Fibroblast of upper back skin (primary cell): Measurements from ENCODE around the gene DPP6.

ENCODE experiments used
- DNase-seq: peaks from one replicate; pipeline ENCODE4 v3.0.0-alpha.2; 2013

The DPP6 gene

GRCh38 chr7:154475864-154476263 lies 423.7 kb downstream of the DPP6 start:
- no peak for DNase-seq

DNA sequence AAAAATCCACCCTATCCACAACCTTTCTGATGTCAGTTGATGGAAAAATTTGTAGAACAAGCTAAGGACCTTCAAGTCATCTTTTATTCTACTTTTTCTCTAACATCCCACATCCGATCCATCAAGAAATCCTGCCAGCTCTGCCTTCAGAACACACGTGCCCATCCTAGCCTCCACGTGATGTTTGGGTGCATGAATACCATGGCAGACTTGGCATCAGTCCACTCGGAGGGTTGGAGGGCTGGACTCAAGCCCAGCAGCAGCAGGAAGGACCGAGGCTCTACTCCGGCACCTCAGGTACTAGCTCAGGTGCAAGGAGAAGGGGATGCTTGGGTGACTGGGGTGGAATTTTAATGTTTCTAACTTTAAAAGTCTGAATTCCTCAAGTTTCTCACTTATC lies 428.6 kb downstream of the DPP6 start:
- DNase-seq: no peak

DNA sequence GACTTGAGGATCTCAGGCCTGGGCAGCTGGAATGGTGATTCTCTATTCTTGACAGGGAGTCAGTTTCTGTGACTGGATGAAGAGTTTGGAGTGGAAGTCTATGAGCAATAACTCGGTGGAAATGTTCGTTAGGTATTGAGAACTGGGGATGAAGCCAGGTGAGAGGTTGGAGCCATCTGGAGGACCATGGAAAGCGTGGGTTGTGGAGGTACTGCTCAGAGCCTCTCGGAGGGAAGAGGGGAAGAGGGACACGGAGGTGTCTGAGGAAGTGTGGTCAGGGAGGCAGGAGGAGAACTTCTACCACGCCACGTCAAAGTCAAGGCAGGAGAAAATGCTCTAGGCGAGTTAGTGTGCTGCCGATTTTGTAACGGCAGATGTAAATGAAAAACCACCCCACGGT lies 430.7 kb downstream of the DPP6 start:
- no peak for DNase-seq

DNA sequence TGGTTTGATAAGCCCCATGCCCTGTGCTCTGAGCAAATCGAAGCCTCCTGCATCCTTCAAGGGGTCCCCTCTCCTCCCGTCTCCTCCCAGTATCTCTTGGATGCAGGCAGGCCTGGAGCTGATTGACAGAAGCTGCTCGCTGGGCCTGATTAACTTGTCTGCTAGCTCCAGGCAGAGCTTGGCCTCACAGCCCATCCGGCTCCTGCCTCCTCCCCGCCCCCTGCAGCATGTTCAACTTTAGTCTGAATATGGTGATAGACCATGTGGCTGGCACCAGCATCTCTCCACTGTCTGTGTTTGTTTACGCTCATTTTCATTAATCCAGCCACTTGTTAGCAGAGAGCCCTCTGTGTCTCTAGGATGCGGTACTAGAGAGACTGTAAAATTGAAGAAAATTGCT lies 432.2 kb downstream of the DPP6 start:
- no peak for DNase-seq

- DNase-seq: no peak
These were observed 432.7 kb downstream of the DPP6 start for GRCh38 chr7:154484943-154485342.

DNA sequence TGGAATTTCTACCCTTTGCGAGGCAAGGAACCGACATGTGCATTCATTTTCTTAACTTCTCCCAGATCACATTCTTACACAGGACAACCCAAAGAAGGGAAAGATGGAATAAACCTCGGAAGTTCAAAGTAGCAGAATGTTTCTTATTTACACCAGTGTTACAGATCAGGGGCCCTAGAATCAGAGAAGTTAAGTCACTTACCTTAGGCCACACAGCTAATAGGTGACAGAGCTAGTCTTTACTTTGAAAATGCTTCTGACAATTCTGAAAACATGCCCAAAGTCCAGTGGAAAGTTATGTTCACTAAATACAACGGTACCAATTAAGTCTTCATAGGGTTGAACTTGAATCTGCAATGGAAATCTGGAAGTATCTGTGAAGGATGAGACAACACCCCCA lies 437.7 kb downstream of the DPP6 start:
- no peak for DNase-seq

GRCh38 chr7:154493594-154493993 lies 441.4 kb downstream of the DPP6 start:
- no peak for DNase-seq

GRCh38 chr7:154497751-154498150 lies 445.6 kb downstream of the DPP6 start:
- DNase-seq: no peak

DNA sequence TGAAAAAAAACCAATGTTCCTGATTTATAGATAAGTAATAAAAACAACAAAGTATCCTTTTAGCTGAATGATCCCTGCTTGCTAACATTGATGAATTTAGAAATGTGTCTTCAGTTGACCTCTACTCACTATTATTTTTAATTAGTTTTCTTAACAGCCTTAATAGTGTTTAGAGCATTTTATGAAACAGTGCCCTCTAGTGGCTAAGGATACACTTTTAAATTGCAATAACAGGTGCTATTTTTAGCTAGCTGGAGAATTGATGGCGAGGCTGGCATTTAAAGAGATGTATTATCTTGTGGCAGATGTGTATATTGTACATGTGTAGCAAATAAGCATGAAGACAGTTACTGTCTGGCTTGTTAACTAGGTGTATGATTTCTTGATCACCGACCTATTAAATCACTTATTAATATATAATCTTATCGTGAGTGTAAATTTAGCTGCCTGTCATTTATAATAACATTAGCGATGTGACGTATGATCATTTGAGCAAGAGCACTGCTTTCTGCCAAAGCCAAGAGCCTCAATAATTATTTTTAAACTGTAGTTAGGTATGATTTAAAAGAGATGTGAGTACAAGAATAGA lies 451.9 kb downstream of the DPP6 start:
- no peak for DNase-seq

DNA sequence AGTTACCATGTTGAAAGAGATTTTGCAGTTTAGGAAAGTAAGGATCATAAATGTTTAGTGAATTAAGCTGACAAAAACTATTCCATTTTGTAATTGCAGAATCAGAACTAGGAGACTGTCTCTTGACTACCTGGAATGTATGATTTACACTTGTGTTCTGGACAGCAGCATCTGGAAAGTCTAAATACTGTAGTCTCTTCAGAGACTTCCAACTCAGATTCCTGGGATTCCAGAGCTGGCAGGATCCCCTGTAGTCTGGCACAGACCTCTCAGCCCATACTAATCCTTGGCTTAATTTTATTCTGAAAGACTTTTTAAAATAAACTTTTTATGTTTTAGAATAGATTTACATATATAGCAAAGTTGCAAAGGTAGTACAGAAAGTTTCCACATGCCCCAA lies 452.7 kb downstream of the DPP6 start:
- DNase-seq: no peak

DNA sequence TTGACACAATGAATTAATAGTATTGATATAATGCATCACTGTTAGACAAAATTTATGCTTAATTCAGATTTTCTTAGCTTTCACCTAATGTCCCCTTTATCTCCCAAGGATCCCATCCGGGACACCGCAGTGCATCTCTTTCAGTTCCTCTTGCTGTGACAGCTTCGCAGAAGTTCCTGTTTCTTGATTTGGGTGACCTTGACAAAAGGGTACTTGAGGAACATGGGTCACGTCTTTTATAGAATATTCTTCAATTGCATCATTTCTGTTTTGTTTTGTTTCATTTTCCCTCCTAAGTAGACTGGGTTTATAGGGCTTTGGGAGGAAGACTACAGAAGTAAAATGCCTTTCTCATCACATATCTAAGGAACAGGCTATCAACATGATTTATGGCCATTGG lies 453.2 kb downstream of the DPP6 start:
- DNase-seq: no peak

DNA sequence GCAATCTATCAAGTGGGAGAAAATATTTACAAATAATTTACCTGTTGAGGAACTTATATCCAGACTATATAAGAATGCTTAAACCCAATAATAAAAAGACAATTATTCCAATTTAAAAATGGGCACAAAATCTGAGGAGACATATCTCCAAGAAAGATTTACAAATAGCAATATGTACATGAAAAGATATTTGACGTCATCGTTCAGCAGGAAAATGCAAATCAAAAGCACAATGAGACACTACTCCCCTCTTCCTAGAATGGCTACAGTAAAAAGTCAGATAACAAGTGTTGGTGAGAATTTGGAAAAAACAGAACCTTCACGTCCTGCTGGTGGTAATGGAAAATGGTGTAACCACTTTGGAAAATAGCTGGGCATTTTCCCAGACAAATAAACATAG lies 457.0 kb downstream of the DPP6 start:
- DNase-seq: no peak

DNA sequence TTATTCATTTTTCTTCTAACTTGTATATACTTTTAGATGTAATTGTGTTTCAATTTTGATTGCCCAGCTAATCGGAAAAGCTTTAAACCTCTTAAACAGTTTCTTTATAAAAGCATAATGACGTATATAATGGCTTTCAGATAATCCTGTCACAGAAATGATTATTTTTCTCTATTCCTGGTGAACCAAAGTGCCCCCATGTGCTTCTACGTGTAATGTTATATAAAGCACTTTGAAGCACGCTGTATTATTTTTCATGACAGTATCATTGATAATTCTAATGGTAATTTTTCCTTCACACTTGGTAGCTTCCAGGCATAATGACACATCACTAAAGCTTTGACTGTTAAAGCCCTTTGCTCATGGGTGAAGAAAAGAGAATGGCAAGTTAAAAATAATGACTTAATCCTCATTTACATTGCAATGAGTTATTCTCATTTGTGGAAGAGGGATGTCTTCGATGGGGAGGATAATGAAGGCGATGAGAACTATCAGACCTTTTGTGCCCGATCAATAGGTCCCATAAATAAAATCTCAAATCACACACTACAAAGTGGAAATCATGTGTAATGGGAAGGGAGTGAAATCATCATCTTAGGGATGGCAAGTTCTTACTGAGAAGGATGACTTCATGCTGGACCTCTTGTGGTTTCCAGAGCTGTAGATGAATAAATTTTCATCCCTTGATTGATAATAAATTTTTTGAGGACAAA lies 460.1 kb downstream of the DPP6 start:
- DNase-seq: no peak

DNA sequence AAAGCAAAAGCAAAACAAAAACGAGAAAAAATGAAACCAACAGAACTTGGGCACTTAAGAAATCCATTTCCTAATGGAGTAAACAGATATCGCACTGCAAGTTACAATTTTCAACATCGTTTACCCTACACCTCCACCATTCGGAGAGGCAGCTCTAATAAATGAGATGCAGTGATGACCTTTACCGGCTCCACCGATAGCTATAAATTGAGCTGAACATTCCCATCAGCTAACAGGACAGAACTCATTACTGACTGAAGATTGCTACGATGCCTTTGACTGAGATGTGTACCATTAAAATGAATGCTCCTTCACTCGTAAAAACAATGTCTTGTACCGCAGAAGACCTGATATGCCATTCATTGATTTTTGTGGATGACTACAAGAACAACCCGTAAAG lies 465.6 kb downstream of the DPP6 start:
- DNase-seq: no peak

DNA sequence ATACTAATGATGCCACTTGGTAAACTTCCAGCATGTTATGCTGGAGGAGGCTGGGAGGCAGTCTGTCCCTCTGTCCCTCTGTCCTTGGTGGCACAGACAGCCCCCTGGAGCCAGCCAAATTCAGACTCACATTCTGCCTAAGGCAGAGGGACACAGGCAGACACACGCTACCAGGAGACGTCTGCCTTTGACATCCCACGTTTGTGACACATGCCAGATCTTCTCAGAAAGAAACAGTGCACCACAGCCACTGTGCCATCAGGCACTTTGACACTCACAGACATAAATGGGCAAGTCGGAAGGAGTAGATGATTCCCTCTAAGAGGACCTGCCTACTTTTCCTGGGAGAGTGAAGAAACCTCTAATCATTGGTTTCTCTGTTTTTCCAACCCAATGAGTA lies 467.0 kb downstream of the DPP6 start:
- no peak for DNase-seq

DNA sequence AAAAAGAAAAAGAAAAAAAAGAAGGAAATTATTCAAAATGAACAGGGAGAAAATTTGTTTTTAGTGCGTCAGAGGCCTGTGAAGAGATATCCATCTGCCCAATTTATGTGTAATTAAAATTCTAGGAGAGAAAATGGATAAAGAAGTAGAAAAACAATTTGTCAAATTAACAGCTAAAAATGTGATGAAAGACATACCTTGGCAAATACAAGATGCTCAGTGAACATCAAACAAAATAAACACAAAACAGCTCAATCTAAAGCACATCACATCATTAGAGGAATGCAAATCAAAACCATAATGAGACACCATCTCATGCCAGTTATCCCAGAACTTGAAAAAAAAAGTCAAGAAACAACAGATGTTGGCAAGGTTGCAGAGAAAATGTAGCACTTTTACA lies 477.9 kb downstream of the DPP6 start:
- no peak for DNase-seq

DNA sequence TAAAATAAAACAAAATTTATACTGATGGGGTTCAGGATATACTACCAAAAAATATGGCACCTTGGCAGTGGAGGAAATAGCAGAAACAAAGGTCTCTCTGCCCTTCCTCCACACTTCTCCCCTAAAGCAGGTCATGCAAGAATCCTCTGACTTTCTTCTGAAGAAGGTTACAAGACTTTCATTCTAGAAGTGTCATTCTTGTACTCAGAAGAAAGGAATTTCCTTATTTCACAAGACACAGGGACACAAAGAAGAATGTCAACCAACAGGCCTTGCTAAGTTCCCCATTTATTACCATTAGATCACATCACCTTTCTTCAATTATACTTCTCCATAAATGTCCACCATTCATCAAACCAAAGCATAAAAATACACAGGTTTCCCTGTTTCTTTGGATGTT lies 480.6 kb downstream of the DPP6 start:
- no peak for DNase-seq

GRCh38 chr7:154540596-154540995 lies 488.4 kb downstream of the DPP6 start:
- DNase-seq: no peak

GRCh38 chr7:154541606-154542005 lies 489.4 kb downstream of the DPP6 start:
- DNase-seq: no peak

- DNase-seq: no peak
These were observed 494.9 kb downstream of the DPP6 start for GRCh38 chr7:154546946-154547587.

GRCh38 chr7:154553711-154554265 lies 501.6 kb downstream of the DPP6 start:
- DNase-seq: no peak

DNA sequence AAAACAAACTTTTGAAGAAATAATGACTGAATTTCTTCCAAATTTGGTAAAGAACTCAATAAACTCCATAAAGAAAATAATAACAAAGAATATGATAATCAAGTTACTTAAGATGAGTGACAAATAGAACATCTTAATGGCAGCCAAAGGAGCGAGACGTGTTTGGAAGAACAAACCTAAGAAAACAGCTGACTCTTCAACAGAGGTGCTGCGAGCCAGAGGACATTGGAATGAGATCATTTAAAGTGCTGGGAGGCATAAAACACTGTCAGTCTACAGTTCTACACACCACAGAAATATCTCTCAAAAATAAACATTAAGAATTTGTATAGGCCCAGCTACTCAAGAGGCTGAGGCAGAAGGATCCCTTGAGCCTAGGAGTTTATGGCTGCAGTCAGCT lies 507.3 kb downstream of the DPP6 start:
- no peak for DNase-seq

DNA sequence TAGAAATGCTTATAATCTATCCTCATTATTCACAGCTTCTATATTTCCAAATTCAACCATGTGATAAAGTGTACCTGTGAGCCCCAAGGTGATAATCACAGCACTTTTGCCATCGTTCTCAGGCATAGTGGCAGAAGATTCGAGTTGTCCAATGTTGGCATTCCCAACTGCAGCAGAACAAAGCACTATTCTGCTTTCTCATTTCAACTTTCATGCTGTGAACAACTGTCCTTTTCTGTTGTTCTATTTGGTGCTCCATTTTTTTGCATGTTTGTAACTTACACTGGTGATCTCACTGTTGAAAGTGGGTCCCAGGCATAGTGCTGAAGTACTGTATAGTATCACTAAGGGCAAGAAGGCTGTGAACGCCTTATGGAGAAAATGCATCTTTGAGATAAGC lies 512.5 kb downstream of the DPP6 start:
- DNase-seq: no peak

DNA sequence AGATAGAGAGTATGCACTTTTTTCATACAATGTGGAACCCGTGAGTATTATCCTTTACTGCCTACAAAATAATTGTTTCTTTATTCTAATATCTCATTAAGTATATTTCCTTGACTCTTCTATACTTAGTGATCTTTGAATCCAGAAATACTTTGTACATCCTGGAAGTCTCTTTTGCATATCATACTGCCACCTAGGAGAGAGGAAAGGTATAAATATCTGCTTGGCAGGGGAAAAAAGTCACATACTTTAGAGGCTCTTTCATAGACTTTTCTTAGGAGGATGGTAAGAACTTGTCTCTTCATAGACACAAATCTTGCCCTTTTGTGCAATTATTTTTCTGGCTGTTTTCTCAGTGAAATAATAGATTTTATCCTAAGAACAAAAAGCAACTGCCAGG lies 514.7 kb downstream of the DPP6 start:
- no peak for DNase-seq
